HG02970 (cell line): ENCODE data around the gene GRIPAP1.

Source experiments
- ATAC-seq: cut with Tn5 transposase; IDR thresholded peaks from one replicate; pipeline ENCODE4 v1.9.1; 2021; ENCODE audit warnings: mild to moderate bottlenecking, moderate library complexity, moderate number of reproducible peaks; ENCODE audit not compliant: unreplicated experiment, low FRiP score

The GRIPAP1 gene

GRCh38 chrX:48934581-48935300 is 67.3 kb downstream of the GRIPAP1 start:
- ATAC-seq = no peak

GRCh38 chrX:48933757-48934156 is 68.3 kb downstream of the GRIPAP1 start:
- ATAC-seq = no peak

- no peak for ATAC-seq
These were observed 74.2 kb downstream of the GRIPAP1 start for GRCh38 chrX:48927736-48928382.

GRCh38 chrX:48927123-48927522 is 74.9 kb downstream of the GRIPAP1 start:
- ATAC-seq = no peak

- ATAC-seq = no peak
These were observed 77.8 kb downstream of the GRIPAP1 start for GRCh38 chrX:48924270-48924669.

GRCh38 chrX:48923771-48924170 is 78.3 kb downstream of the GRIPAP1 start:
- ATAC-seq = no peak
